Measurements from ENCODE around the gene RAB4A.

RAB4A gene

GRCh38 chr1:229270547-229271447 is at the start of gene RAB4A:
Gene RAB4A (plus strand): TSS chr1:229271111. CDS start chr1:229271340, 229 bp downstream.
- peak; percentile 36 for DNase-seq

- no peak for DNase-seq
Observed at GRCh38 chr1:229222081-229222480, 48.8 kb upstream of the RAB4A start.

- no peak for DNase-seq
Observed at GRCh38 chr1:229223498-229223897, 47.4 kb upstream of the RAB4A start.

- DNase-seq = no peak
Observed at GRCh38 chr1:229224308-229224707, 46.6 kb upstream of the RAB4A start.

- DNase-seq = no peak
Observed at GRCh38 chr1:229225331-229225782, 45.6 kb upstream of the RAB4A start.

GRCh38 chr1:229226796-229227195 is 44.1 kb upstream of the RAB4A start:
- no peak for DNase-seq

GRCh38 chr1:229227298-229227919 is 43.5 kb upstream of the RAB4A start:
- peak; percentile 38 for DNase-seq

- DNase-seq = no peak
Observed at GRCh38 chr1:229228522-229228921, 42.4 kb upstream of the RAB4A start.

GRCh38 chr1:229229137-229229720 is 41.7 kb upstream of the RAB4A start:
- DNase-seq = no peak

GRCh38 chr1:229229721-229230139 is 41.2 kb upstream of the RAB4A start:
- no peak for DNase-seq

GRCh38 chr1:229230140-229230892 is 40.6 kb upstream of the RAB4A start:
- DNase-seq = no peak

- DNase-seq = no peak
Observed at GRCh38 chr1:229230893-229231753, 39.8 kb upstream of the RAB4A start.

GRCh38 chr1:229231754-229232119 is 39.2 kb upstream of the RAB4A start:
- no peak for DNase-seq

- no peak for DNase-seq
Observed at GRCh38 chr1:229234870-229235472, 35.9 kb upstream of the RAB4A start.

- no peak for DNase-seq
Observed at GRCh38 chr1:229237320-229237719, 33.6 kb upstream of the RAB4A start.

- no peak for DNase-seq
Observed at GRCh38 chr1:229238231-229238630, 32.7 kb upstream of the RAB4A start.

GRCh38 chr1:229238674-229239415 is 32.1 kb upstream of the RAB4A start:
- DNase-seq = no peak

GRCh38 chr1:229240532-229240931 is 30.4 kb upstream of the RAB4A start:
- DNase-seq = no peak

- no peak for DNase-seq
Observed at GRCh38 chr1:229241390-229241789, 29.5 kb upstream of the RAB4A start.

- no peak for DNase-seq
Observed at GRCh38 chr1:229243638-229244037, 27.3 kb upstream of the RAB4A start.

- DNase-seq = no peak
Observed at GRCh38 chr1:229244091-229244490, 26.8 kb upstream of the RAB4A start.
